KG1 (cell line): Measurements from ENCODE around the gene WNT5B.

Source experiments
- DNase-seq: peaks from one replicate; lab custom pipeline; 2025; lab: John Stamatoyannopoulos, UW

Gene WNT5B

GRCh38 chr12:1651946-1652345 is 22.9 kb downstream of the WNT5B start:
- DNase-seq = no peak

GRCh38 chr12:1655225-1655788 is 26.3 kb downstream of the WNT5B start:
- DNase-seq = no peak

GRCh38 chr12:1656902-1657301 is 27.9 kb downstream of the WNT5B start:
- DNase-seq = no peak

GRCh38 chr12:1657688-1658087 is 28.7 kb downstream of the WNT5B start:
- no peak for DNase-seq

GRCh38 chr12:1660304-1661187 is 31.5 kb downstream of the WNT5B start:
- no peak for DNase-seq

- DNase-seq = peak; percentile 39
Observed at GRCh38 chr12:1661553-1662335, 32.7 kb downstream of the WNT5B start.

GRCh38 chr12:1662761-1663439 is 33.9 kb downstream of the WNT5B start:
- DNase-seq = no peak

- no peak for DNase-seq
Observed at GRCh38 chr12:1663440-1664132, 34.6 kb downstream of the WNT5B start.

- no peak for DNase-seq
Observed at GRCh38 chr12:1665366-1665765, 36.3 kb downstream of the WNT5B start.

GRCh38 chr12:1666215-1666614 is 37.2 kb downstream of the WNT5B start:
- DNase-seq = no peak

GRCh38 chr12:1666685-1667162 is 37.7 kb downstream of the WNT5B start:
- DNase-seq = peak; percentile 15

GRCh38 chr12:1668833-1669543 is 40.0 kb downstream of the WNT5B start:
- DNase-seq = peak; percentile 47

- no peak for DNase-seq
Observed at GRCh38 chr12:1670358-1671268, 41.6 kb downstream of the WNT5B start.

GRCh38 chr12:1676043-1676442 is 47.0 kb downstream of the WNT5B start:
- DNase-seq = no peak

- no peak for DNase-seq
Observed at GRCh38 chr12:1680804-1681492, 51.9 kb downstream of the WNT5B start.

GRCh38 chr12:1681493-1681807 is 52.4 kb downstream of the WNT5B start:
- DNase-seq = no peak

- DNase-seq = no peak
Observed at GRCh38 chr12:1688086-1688710, 59.2 kb downstream of the WNT5B start.

- DNase-seq = peak; percentile 92
Observed at GRCh38 chr12:1690578-1691122, 61.6 kb downstream of the WNT5B start, which contains the start of gene ADIPOR2. Gene ADIPOR2, plus strand, starts transcription at chr12:1691070. Its CDS starts 63,274 bp downstream, at chr12:1754344.
